ENCODE results near the gene ADM.
"Not testable (repeated sequence)": the region's sequence is repeated elsewhere in the genome, so short reads cannot be mapped to it uniquely, and the experiment has no call there.

ADM gene

DNA sequence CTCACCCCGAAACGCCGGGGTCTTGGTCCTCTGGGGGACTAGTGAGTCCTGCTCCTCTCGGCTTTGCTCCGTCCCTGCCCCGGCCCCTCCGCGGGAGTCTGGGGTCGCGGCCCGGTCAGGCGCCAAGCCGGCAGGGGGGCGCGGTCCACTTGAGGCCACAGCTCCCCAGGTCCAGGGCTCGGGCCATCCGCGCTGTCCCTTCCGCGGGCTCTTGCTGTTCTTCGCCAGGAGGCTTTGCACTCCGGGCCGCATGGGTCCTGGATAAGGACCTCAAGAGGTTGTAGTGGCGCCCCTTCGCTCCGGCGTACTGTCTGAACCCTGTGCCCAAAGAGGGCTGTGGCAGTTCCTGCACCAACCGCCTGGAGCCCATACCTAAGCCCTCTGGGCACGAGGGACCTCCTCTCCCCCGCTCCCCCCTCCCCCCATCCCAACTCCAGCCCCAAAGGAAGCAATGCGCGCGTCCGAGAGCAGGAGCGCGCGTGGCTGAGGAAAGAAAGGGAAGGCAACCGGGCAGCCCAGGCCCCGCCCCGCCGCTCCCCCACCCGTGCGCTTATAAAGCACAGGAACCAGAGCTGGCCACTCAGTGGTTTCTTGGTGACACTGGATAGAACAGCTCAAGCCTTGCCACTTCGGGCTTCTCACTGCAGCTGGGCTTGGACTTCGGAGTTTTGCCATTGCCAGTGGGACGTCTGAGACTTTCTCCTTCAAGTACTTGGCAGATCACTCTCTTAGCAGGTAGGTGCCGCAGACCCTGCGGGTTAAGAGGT lies at the start of gene ADM:
Gene ADM, plus strand, starts transcription at position 579 of the 767 bp plus-strand sequence. CDS start 628 bp downstream, outside the sequence.
- in situ Hi-C loops (cut with HindIII; ENCODE audit: low sequenced_read_pairs), result no loop called here
- H3K4me3 ChIP-seq (ENCODE audit: low read depth, low read length), result peak within 1 kb of the TSS; percentile 76
- TF ChIP-seq, protein P1, sequence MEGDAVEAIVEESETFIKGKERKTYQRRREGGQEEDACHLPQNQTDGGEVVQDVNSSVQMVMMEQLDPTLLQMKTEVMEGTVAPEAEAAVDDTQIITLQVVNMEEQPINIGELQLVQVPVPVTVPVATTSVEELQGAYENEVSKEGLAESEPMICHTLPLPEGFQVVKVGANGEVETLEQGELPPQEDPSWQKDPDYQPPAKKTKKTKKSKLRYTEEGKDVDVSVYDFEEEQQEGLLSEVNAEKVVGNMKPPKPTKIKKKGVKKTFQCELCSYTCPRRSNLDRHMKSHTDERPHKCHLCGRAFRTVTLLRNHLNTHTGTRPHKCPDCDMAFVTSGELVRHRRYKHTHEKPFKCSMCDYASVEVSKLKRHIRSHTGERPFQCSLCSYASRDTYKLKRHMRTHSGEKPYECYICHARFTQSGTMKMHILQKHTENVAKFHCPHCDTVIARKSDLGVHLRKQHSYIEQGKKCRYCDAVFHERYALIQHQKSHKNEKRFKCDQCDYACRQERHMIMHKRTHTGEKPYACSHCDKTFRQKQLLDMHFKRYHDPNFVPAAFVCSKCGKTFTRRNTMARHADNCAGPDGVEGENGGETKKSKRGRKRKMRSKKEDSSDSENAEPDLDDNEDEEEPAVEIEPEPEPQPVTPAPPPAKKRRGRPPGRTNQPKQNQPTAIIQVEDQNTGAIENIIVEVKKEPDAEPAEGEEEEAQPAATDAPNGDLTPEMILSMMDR (IDR thresholded peaks at IDR 0.05; ENCODE audit: low read depth, low read length), result peak; percentile 45
- DNase-seq (ENCODE audit: low read depth, low spot score), result peak; percentile 96

GRCh38 chr11:10255388-10256125 lies 49.3 kb upstream of the ADM start:
- no peak for DNase-seq (ENCODE audit: low read depth, low spot score)
- no peak overlapping the region for H3K4me3 ChIP-seq (ENCODE audit: low read depth, low read length)
- in situ Hi-C loops (cut with HindIII; ENCODE audit: low sequenced_read_pairs), result no loop called here
- TF ChIP-seq, protein P1 (IDR thresholded peaks at IDR 0.05; ENCODE audit: low read depth, low read length), result no peak

DNA sequence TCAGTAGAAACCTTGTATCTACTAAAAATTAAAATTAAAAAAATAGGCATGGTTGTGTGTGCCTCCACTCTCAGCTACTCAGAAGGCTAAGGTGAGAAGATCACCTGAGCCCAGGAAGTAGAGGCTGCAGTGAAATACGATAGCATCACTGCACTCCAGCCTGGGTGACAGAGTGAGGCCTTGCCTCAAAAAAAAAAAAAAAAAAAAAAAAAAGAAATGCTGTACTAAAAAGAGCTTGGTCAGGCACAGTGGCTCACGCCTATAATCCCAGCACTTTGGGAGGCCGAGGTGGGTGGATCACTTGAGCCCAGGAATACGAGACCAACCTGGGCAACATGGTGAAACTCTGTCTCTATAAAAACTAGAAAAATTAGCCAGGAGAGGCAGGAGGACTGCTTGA lies 47.4 kb upstream of the ADM start:
- in situ Hi-C loops (cut with HindIII; ENCODE audit: low sequenced_read_pairs), result no loop called here
- DNase-seq (ENCODE audit: low read depth, low spot score), result no peak
- H3K4me3 ChIP-seq (ENCODE audit: low read depth, low read length), result no peak overlapping the region
- TF ChIP-seq, protein P1 (IDR thresholded peaks at IDR 0.05; ENCODE audit: low read depth, low read length), result no peak

DNA sequence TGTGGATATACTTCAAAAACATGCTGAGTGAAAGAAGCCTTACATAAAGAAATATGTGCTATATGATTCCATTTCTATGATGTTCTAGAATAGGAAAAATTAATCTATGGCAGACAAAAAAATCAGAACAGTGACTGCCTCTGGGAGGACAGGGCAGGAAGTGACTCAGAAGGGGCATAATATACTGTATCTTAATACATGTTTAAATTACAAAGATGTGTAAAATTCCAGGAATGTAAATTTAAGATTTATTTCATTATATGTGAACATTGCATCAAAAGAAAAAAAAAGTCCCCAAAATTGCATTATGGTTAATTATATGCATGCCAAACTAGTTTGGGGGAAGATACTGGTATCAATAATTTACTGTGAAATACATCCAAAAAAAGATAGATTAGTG lies 43.1 kb upstream of the ADM start:
- DNase-seq (ENCODE audit: low read depth, low spot score), result no peak
- TF ChIP-seq, protein P1 (IDR thresholded peaks at IDR 0.05; ENCODE audit: low read depth, low read length), result no peak
- in situ Hi-C loops (cut with HindIII; ENCODE audit: low sequenced_read_pairs), result no loop called here
- H3K4me3 ChIP-seq (ENCODE audit: low read depth, low read length), result no peak overlapping the region

- no peak overlapping the region for H3K4me3 ChIP-seq (ENCODE audit: low read depth, low read length)
- in situ Hi-C loops (cut with HindIII; ENCODE audit: low sequenced_read_pairs), result no loop called here
- peak; percentile 47 for DNase-seq (ENCODE audit: low read depth, low spot score)
- TF ChIP-seq, protein P1 (IDR thresholded peaks at IDR 0.05; ENCODE audit: low read depth, low read length), result no peak
Measured at GRCh38 chr11:10263929-10264328, 40.9 kb upstream of the ADM start.

DNA sequence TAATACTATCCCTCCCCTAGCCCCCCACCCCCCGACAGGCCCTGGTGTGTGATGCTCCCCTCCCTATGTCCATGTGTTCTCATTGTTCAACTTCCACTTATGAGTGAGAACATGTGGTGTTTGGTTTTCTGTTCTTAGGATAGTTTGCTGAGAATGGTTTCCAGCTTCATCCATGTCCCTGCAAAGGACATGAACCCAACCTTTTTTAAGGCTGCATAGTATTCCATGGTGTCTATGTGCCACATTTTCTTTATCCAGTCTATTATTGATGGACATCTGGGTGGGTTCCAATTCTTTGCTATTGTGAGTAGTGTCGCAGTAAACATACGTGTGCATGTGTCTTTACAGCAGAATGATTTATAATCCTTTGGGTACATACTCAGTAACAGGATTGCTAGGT lies 40.2 kb upstream of the ADM start:
- in situ Hi-C loops (cut with HindIII; ENCODE audit: low sequenced_read_pairs); H3K4me3 ChIP-seq (ENCODE audit: low read depth, low read length); DNase-seq (ENCODE audit: low read depth, low spot score): not testable (repeated sequence)

DNA sequence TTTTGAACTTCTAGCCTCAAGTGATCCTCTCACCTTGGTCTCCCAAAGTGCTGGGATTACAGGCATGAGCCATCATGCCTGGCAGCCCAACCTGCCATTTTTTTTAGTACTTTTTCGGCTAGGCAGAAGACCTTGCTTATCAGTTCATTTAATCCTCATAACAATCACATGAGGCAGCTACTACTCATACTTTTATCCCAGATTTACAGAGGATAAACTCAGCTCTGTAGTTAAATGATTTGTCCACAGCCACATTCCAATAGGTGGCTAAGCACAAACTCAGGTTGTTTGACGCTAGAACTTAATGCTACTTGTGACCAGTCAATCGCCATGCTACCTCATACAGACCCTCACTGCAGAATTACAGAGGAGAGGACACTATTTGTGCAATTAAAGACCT lies 38.9 kb upstream of the ADM start:
- TF ChIP-seq, protein P1 (IDR thresholded peaks at IDR 0.05; ENCODE audit: low read depth, low read length), result no peak
- no peak for DNase-seq (ENCODE audit: low read depth, low spot score)
- no peak overlapping the region for H3K4me3 ChIP-seq (ENCODE audit: low read depth, low read length)
- in situ Hi-C loops (cut with HindIII; ENCODE audit: low sequenced_read_pairs), result no loop called here

All from astrocyte of the spinal cord (primary cell).